Panc1 (cell line): Measurements from ENCODE around the gene FSTL4. TPM values are rescaled to one million over a fixed set of nuclear protein-coding genes. Genes with fewer than 3 reads are reported as not detected.

Source experiments
- ATAC-seq: fragments of 200-7000 bp; cut with Tn5 transposase; 2 replicates; pipeline ENCODE4 v1.9.1; 2020; ENCODE audit warnings: mild to moderate bottlenecking, moderate library complexity
- BruUV-seq: library from RNA; stranded (reverse); fragments of 400-500 nt; replicated peaks from 2 replicates; lab custom pipeline; 2021; lab: Mats Ljungman, UMichigan
- CTCF ChIA-PET: fragments of 300-600 bp; sonication (Branson Sonifier 250); formaldehyde crosslinking; loops from one replicate; lab custom pipeline; 2022; ENCODE audit warnings: antibody characterized with exemption; lab: Charles Lee
- POLR2A ChIA-PET: fragments of 300-600 bp; sonication (Branson Sonifier 250); formaldehyde crosslinking; loops from one replicate; lab custom pipeline; 2022; ENCODE audit warnings: antibody characterized with exemption; lab: Charles Lee
- DNase-seq: peaks from one replicate; pipeline ENCODE4 v3.0.0-alpha.2; 2010; ENCODE audit warnings: low read depth, low spot score
- H3K27ac ChIP-seq: 2 replicates; pipeline ENCODE4 v1.5.1; 2011; ENCODE audit warnings: mild to moderate bottlenecking, low read length, inconsistent platforms
- H3K27me3 ChIP-seq: fragments of 200-500 bp; sonication (Bioruptor generic); 2 replicates; pipeline ENCODE4 v1.6.0; 2014; ENCODE audit warnings: low read length, inconsistent platforms; ENCODE audit not compliant: control insufficient read depth, insufficient read depth
- H3K36me3 ChIP-seq: fragments of 200-500 bp; sonication (Bioruptor generic); 2 replicates; pipeline ENCODE4 v1.5.1; 2014; ENCODE audit warnings: inconsistent platforms, mild to moderate bottlenecking, low read length, moderate library complexity; ENCODE audit not compliant: control insufficient read depth, insufficient read depth
- H3K4me1 ChIP-seq: 2 replicates; pipeline ENCODE4 v1.5.1; 2011; ENCODE audit warnings: inconsistent platforms, mild to moderate bottlenecking, low read length, moderate library complexity; ENCODE audit not compliant: control insufficient read depth, insufficient read depth
- H3K4me3 ChIP-seq, 2 experiments: 2 replicates each; pipeline ENCODE4 v1.5.1; 2011 to 2012; ENCODE audit warnings: low read depth in 2 of 2, low read length in 2 of 2, mild to moderate bottlenecking in 2 of 2, inconsistent platforms in 1 of 2, moderate library complexity in 1 of 2
- H3K9me3 ChIP-seq: fragments of 200-500 bp; sonication (Bioruptor generic); 2 replicates; pipeline ENCODE4 v1.5.1; 2014; ENCODE audit warnings: low read depth, mild to moderate bottlenecking, inconsistent platforms, low read length, moderate library complexity; ENCODE audit not compliant: control insufficient read depth, insufficient read depth
- CTCF ChIP-seq: fragments of 450-650 bp; IDR thresholded peaks from 2 replicates; pipeline ENCODE4 v1.5.1; 2017; ENCODE audit warnings: mild to moderate bottlenecking
- POLR2AphosphoS5 ChIP-seq: IDR thresholded peaks from 2 replicates; pipeline ENCODE4 v1.6.1; 2012; ENCODE audit warnings: mild to moderate bottlenecking, low read depth, low read length, moderate library complexity
- REST ChIP-seq, 2 experiments: IDR thresholded peaks; 2 replicates each; pipeline ENCODE4 v1.6.1; 2011 to 2012; ENCODE audit warnings: low read depth in 2 of 2, control low read depth in 1 of 2, low read length in 1 of 2, mild to moderate bottlenecking in 1 of 2, moderate library complexity in 1 of 2; ENCODE audit not compliant: insufficient read depth in 1 of 2
- SIN3A ChIP-seq: IDR thresholded peaks from 2 replicates; pipeline ENCODE4 v1.6.1; 2012; ENCODE audit warnings: low read depth, mild to moderate bottlenecking, low read length, moderate library complexity, borderline replicate concordance; ENCODE audit not compliant: insufficient read depth
- TCF7L2 ChIP-seq: IDR thresholded peaks from 2 replicates; pipeline ENCODE4 v1.6.1; 2011; ENCODE audit warnings: mild to moderate bottlenecking, low read depth, low read length, inconsistent platforms
- in situ Hi-C: cut with HindIII; loops from 2 replicates; pipeline ENCODE4 v1.10.0; 2016; ENCODE audit warnings: low sequenced_read_pairs, low pct_unique_long_range_greater_than_20kb
- intact Hi-C: fragments of 100-400 bp; cut with micrococcal nuclease; formaldehyde crosslinking; loops from one replicate; pipeline ENCODE4 v1.10.0; 2022; ENCODE audit not compliant: unreplicated experiment
- total RNA-seq: library from RNA; stranded (reverse); gene quantifications from one replicate; pipeline ENCODE4 v1.2.1, GENCODE V29; 2021; ENCODE audit not compliant: unreplicated experiment

FSTL4 gene
- total RNA-seq, 1 experiment from 2014 or later, result 0.18 TPM

- TF ChIP-seq POLR2AphosphoS5, result no peak
- TF ChIP-seq CTCF, result peak; percentile 77
- DNase-seq (no peak), ATAC-seq (no peak)
- in situ Hi-C loops (no loop called here), intact Hi-C loops (no loop called here)
- Histone ChIP-seq H3K27ac (no peak overlapping the region), H3K4me3 (no peak overlapping the region), H3K4me1 (no peaks in the 10 kb centered on the region), H3K9me3 (no peaks in the 10 kb centered on the region), H3K36me3 (no peaks in the 10 kb centered on the region), H3K27me3 (no peaks in the 10 kb centered on the region)
- CTCF ChIA-PET, result interaction anchor here (0.6 to 0.7 kb wide), 2 partner anchors 479 to 504 kb away, joined by 4 read pairs; no protein-coding TSS in a partner anchor
- POLR2A ChIA-PET, result no interaction called here
- BruUV-seq, result no TSS peak
These were observed 247.2 kb downstream of the FSTL4 start for GRCh38 chr5:133364936-133365707.

- no peaks in the 10 kb centered on the region for H3K36me3 ChIP-seq
- DNase-seq (no peak), ATAC-seq (0 out of 2 replicates have a peak, but pooled peaks have one; percentile 21)
- intact Hi-C loops (no loop called here), in situ Hi-C loops (no loop called here)
- CTCF ChIA-PET, result no interaction called here
- no peaks in the 10 kb centered on the region for H3K4me1 ChIP-seq
- no peak for TF ChIP-seq SIN3A
- TF ChIP-seq CTCF, result no peak
- TF ChIP-seq REST (IDR thresholded peaks at IDR 0.05; ENCODE audit: insufficient read depth in 1 of 2, low read depth in 2 of 2, low read length in 1 of 2), result no peak
- TF ChIP-seq POLR2AphosphoS5, result no peak
- TF ChIP-seq TCF7L2, result no peak
- POLR2A ChIA-PET, result no interaction called here
- no peak overlapping the region for H3K27ac ChIP-seq
- no TSS peak for BruUV-seq
- H3K4me3 ChIP-seq, result no peak overlapping the region
- H3K9me3 ChIP-seq, result no peaks in the 10 kb centered on the region
- H3K27me3 ChIP-seq, result no peaks in the 10 kb centered on the region
These were observed 248.3 kb downstream of the FSTL4 start for GRCh38 chr5:133363807-133364587.
